PFSK-1 (cell line): ENCODE data around the gene PTPRQ.

Source experiments
- POLR2AphosphoS5 ChIP-seq: IDR thresholded peaks from 2 replicates; pipeline ENCODE4 v1.6.1; 2012; ENCODE audit warnings: low read depth, mild to moderate bottlenecking, control low read depth, low read length, moderate library complexity
- SIN3A ChIP-seq: IDR thresholded peaks from 2 replicates; pipeline ENCODE4 v1.6.1; 2012; ENCODE audit warnings: mild to moderate bottlenecking, low read length, moderate library complexity, borderline replicate concordance; ENCODE audit not compliant: insufficient read depth
- TAF1 ChIP-seq: IDR thresholded peaks from 2 replicates; pipeline ENCODE4 v1.6.1; 2012; ENCODE audit warnings: low read length, control low read depth, borderline replicate concordance; ENCODE audit not compliant: insufficient read depth
- TF ChIP-seq, protein P1 (sequence below), 2 experiments: IDR thresholded peaks; 2 replicates each; pipeline versions ENCODE4 v1.6.1 to v1.8.0; 2011 to 2012; ENCODE audit warnings: low read depth in 2 of 2, low read length in 2 of 2, control low read depth in 1 of 2, inconsistent platforms in 1 of 2, mild to moderate bottlenecking in 1 of 2, moderate library complexity in 1 of 2; ENCODE audit not compliant: insufficient read depth in 1 of 2

DNA sequence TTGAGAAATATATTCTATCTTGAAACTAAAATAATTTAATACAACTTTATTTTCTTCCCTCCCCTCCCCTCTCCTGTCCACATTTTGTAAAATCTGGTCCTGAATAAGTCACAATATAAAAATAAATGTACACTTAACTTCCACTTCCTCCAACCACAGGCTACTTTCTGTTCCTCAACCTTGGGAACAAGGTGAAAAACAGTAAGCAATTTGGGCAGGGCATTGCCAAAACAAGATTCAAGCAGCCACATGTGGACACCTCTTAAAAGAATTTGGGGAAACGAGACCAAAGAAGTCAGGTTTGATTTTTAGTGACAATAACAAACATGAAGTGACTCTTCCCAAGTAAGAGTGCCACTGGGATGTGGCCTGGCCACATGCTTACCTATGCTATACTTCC is 115.7 kb downstream of the PTPRQ start:
- TF ChIP-seq SIN3A (no peak), TAF1 (no peak), POLR2AphosphoS5 (no peak)
- TF ChIP-seq, protein P1, sequence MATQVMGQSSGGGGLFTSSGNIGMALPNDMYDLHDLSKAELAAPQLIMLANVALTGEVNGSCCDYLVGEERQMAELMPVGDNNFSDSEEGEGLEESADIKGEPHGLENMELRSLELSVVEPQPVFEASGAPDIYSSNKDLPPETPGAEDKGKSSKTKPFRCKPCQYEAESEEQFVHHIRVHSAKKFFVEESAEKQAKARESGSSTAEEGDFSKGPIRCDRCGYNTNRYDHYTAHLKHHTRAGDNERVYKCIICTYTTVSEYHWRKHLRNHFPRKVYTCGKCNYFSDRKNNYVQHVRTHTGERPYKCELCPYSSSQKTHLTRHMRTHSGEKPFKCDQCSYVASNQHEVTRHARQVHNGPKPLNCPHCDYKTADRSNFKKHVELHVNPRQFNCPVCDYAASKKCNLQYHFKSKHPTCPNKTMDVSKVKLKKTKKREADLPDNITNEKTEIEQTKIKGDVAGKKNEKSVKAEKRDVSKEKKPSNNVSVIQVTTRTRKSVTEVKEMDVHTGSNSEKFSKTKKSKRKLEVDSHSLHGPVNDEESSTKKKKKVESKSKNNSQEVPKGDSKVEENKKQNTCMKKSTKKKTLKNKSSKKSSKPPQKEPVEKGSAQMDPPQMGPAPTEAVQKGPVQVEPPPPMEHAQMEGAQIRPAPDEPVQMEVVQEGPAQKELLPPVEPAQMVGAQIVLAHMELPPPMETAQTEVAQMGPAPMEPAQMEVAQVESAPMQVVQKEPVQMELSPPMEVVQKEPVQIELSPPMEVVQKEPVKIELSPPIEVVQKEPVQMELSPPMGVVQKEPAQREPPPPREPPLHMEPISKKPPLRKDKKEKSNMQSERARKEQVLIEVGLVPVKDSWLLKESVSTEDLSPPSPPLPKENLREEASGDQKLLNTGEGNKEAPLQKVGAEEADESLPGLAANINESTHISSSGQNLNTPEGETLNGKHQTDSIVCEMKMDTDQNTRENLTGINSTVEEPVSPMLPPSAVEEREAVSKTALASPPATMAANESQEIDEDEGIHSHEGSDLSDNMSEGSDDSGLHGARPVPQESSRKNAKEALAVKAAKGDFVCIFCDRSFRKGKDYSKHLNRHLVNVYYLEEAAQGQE (IDR thresholded peaks at IDR 0.05; ENCODE audit: insufficient read depth in 1 of 2, low read depth in 2 of 2, low read length in 2 of 2): no peak
